GM19455 (cell line): ENCODE data around the gene MEX3B.

Experiments used
- ATAC-seq: cut with Tn5 transposase; IDR thresholded peaks from one replicate; pipeline ENCODE4 v1.9.1; 2021; ENCODE audit not compliant: unreplicated experiment

Gene MEX3B

GRCh38 chr15:82045892-82046665 is at the start of gene MEX3B:
TSS of gene MEX3B (minus strand) at chr15:82046018. CDS start at chr15:82045705, 313 bp downstream.
- ATAC-seq, result peak; percentile 71

- no peak for ATAC-seq
Observed at GRCh38 chr15:82093774-82094211, 48.0 kb upstream of the MEX3B start.

GRCh38 chr15:82093325-82093724 is 47.5 kb upstream of the MEX3B start:
- ATAC-seq, result no peak

- ATAC-seq, result no peak
Observed at GRCh38 chr15:82091636-82092140, 45.9 kb upstream of the MEX3B start.

GRCh38 chr15:82086243-82086995 is 40.6 kb upstream of the MEX3B start:
- no peak for ATAC-seq

- no peak for ATAC-seq
Observed at GRCh38 chr15:82081914-82082762, 36.3 kb upstream of the MEX3B start.

GRCh38 chr15:82080774-82081173 is 35.0 kb upstream of the MEX3B start:
- no peak for ATAC-seq

GRCh38 chr15:82079736-82080135 is 33.9 kb upstream of the MEX3B start:
- no peak for ATAC-seq

GRCh38 chr15:82074610-82075009 is 28.8 kb upstream of the MEX3B start:
- no peak for ATAC-seq

- no peak for ATAC-seq
Observed at GRCh38 chr15:82072926-82073537, 27.2 kb upstream of the MEX3B start.

GRCh38 chr15:82066455-82066854 is 20.6 kb upstream of the MEX3B start:
- ATAC-seq, result no peak

GRCh38 chr15:82064824-82065223 is 19.0 kb upstream of the MEX3B start:
- ATAC-seq, result no peak

- ATAC-seq, result no peak
Observed at GRCh38 chr15:82062479-82063454, 16.9 kb upstream of the MEX3B start.

- no peak for ATAC-seq
Observed at GRCh38 chr15:82060817-82061216, 15.0 kb upstream of the MEX3B start.

- no peak for ATAC-seq
Observed at GRCh38 chr15:82058517-82059204, 12.8 kb upstream of the MEX3B start.

GRCh38 chr15:82058026-82058425 is 12.2 kb upstream of the MEX3B start:
- no peak for ATAC-seq

GRCh38 chr15:82056958-82057823 is 11.4 kb upstream of the MEX3B start:
- no peak for ATAC-seq

GRCh38 chr15:82052751-82053150 is 6.9 kb upstream of the MEX3B start:
- no peak for ATAC-seq
